NCI-H69 (cell line): ENCODE data around the gene TMEM60.
"Not testable (repeated sequence)": the region's sequence is repeated elsewhere in the genome, so short reads cannot be mapped to it uniquely, and the experiment has no call there.

Source experiments
- DNase-seq: peaks from one replicate; lab custom pipeline; 2025; lab: John Stamatoyannopoulos, UW

Gene TMEM60

DNA sequence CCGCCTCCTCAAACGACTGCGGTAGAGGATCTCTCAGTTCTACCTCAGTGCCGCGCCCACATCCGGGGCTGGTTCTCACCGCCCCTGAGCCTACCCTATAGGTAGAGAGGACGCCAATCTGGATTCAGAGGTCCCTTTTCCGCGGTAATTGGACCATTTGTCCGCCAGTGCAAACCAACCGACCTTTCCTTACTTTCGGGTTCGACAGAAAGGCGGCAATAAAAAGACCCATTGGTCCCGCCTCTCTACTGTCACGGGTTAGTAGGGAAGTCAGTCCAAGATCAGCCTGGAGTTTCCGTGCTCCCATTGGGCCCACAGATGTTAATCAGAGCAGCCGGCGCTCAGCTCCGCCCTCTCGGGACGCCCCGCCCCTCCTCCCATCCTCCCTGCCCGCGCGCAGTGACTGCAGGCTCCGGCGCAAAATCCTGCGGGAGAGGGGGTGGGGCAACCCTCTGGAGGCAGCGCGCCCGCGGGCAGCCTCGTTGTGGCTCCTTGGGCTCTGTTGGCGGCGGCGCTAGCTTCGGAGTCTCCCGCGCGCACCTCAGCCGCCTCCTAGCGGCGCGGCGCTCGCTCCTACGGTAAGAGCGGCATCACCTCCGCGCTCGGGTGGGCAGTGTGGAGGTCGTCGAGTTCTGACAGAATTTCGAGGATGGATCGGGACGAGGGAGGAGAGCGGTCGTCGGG lies at the start of gene TMEM60, which contains the start of gene PHTF2:
TSS of gene TMEM60 (minus strand) at position 41 of the 684 bp plus-strand sequence. CDS start 4,061 bp downstream, outside the sequence.
TSS of gene PHTF2 (plus strand) at position 380 of the 684 bp plus-strand sequence.
- DNase-seq: peak; percentile 100

DNA sequence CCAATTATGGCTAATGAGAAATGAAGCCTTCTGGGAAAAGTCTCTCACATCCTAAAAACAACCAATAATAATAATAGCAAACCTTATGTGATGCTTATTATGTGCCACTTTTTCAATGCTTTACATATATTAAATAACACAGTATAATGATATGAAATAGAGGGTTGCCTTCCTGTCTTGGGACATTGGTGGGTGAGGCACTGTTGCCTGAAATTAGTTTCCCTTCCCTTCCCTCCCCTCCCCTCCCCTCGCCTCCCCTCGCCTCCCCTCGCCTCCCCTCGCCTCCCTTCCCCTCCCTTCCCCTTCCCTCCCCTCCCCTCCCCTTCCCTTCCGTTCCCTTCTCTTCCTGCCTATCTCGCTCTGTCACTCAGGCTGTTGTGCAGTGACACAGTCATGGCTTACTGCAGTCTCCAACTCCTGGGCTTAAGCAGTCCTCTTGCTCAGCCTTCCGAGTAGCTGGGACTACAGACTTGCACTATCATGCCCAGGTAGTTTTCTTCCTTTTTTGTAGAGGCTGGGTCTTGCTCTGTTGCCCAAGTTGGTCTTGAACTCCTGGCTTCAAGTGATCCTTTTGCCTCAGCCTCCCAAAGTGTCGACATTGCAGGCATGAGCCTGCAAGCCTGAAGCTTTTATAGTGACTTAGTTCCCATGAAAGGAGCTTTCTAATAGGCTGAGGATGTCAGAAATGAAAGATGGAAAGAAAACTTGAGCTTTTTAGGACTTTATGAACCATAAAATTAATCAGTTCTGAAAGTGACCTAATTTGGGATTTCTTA lies 48.3 kb upstream of the TMEM60 start:
- DNase-seq: no peak

GRCh38 chr7:77843194-77843593 lies 45.0 kb upstream of the TMEM60 start:
- no peak for DNase-seq

GRCh38 chr7:77839919-77840318 lies 41.7 kb upstream of the TMEM60 start:
- peak; percentile 33 for DNase-seq

- peak; percentile 85 for DNase-seq
These were observed 40.8 kb upstream of the TMEM60 start for GRCh38 chr7:77838929-77839491.

DNA sequence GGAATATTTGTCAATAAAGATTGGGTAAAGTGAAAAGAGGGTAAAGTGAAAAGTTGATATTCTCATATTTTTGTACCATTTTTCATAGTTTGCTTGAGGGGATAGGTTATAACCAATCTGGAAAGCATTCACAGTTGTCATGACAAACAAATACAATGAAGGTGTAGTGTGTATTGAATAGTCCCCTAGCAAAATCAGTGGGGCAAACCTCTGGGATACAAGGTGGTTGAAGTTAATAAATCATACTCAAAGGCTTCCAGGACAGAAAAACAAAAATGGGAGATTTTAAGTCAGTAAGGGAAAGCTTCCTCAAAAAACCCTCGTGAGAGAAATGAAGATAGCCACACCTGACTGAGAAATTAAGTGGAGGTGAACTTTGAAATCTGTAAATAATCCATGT lies 39.7 kb upstream of the TMEM60 start:
- peak; percentile 54 for DNase-seq

- peak; percentile 33 for DNase-seq
These were observed 39.0 kb upstream of the TMEM60 start for GRCh38 chr7:77837275-77837674.

DNA sequence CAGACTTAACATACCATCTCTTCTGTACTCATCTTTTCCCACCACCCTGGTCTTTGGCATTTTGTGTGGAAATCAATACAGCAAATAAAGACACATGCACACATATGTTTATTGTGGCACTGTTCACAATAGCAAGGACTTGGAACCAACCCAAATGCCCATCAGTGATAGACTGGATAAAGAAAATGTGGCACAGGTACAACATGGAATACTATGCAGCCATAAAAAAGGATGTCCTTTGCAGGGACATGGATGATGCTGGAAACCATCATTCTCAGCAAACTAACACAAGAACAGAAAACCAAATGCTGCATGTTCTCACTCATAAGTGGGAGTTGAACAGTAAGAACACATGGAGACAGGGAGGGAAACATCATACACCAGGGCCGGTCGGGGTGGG lies 38.2 kb upstream of the TMEM60 start:
- not testable (repeated sequence) for DNase-seq

- no peak for DNase-seq
These were observed 34.9 kb upstream of the TMEM60 start for GRCh38 chr7:77833136-77833535.

- no peak for DNase-seq
These were observed 33.7 kb upstream of the TMEM60 start for GRCh38 chr7:77831953-77832352.

- DNase-seq: no peak
These were observed 33.2 kb upstream of the TMEM60 start for GRCh38 chr7:77831481-77831880.

DNA sequence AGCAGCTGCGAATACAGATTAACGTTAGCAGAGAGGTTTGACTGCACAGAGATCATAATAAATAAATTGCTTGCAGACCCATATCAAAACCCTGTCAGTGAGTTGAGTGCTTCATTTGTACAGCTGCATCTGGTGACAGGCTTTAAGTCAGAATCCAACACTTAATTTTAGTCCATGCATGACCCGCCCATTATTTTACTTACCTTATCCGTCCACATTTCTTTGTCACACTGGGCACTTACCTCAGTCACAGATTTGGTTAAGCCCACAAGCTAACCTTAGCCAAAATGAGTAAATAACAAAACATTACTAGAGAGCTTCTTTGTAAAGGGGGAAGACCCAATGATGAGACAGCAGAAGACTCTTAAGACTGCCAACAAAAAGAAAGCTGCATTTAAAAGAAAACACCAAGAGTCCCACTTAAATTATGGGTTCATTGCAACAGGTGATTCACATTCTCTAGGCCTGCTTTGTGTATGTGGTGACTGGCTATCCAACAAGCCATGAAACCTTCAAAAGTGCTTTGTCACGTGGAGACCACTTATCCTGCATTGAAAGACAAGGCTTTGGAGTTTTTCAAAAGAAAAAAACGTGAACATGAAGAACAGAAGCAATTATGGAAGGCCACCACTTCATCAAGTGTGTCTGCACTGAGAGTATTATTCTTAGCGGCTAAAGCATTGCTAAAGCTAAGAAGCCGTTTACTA lies 32.6 kb upstream of the TMEM60 start:
- peak; percentile 86 for DNase-seq

DNA sequence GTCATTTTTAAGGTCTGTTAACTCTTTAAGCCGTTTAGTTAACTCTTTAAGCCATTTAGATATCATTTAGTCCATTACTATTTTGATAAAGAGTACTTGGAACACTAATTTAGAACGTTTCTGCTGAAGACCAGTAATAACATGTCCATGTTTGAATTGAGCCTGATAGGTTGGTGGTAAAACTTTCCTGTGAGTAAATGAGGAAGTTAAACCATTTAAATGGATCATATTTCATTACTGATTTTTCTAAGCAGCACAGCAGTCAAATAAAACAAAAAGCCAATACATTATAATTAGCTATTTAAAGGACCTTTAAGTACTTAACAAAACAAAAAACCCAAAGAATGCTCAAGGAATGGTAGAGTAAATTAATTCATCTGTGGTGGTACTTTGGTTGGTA lies 29.8 kb upstream of the TMEM60 start:
- DNase-seq: peak; percentile 78

GRCh38 chr7:77826300-77826699 lies 28.1 kb upstream of the TMEM60 start:
- DNase-seq: no peak

DNA sequence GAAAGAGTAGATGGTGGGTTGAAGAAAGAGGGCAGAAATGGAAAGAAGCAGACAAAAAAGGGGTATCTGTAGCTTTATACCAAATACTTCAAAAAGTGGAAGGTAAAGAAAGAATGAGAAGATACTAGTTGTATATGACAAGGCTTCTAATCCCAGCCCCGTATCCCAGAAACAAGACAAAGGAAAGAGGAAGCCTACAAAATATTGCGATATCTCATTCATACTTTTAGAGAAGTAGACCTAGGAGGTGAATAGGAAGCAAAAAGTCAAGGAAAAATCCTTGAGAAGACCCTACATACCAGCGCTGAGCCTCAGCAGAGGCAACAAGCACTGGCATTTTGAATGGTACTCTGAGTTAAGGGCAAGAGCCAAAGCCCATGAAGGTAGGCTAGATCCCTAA lies 26.9 kb upstream of the TMEM60 start:
- no peak for DNase-seq

DNA sequence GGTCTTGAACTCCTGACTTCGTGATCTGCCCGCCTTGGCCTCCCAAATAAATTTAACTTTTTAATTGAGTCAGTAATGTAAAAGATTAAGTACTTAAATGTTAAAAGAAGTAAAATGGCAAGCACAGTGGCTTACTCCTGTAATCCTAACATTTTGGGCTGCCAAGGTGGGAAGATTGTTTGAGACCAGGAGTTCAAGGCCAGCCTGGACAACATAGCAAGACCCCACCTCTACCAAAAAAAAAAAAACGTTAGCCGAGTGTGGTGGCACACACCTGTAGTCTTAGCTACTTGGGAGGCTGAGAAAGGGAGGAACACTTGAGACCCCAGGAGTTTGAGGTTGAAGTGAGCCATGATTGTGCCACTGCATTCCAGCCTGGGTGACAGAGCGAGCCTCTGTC lies 26.4 kb upstream of the TMEM60 start:
- no peak for DNase-seq

DNA sequence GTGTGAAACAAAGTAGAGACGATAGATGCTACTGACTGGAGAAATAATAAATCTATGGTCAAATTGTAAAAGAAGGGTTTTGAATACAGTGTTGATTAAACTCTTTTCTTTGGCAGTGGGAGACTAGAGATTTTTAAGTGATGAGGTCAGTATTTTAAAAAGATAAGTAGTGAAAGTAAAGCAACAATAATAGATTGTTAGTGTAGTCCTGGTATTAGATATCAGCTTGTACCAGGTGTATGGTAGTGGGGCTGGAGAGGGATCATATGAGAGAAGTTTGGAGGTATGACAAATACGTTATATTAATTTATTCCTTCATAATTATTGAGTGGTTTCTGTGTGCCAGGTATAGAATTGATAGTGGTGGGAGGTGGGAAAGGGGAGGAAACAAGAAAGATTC lies 25.6 kb upstream of the TMEM60 start:
- no peak for DNase-seq

DNA sequence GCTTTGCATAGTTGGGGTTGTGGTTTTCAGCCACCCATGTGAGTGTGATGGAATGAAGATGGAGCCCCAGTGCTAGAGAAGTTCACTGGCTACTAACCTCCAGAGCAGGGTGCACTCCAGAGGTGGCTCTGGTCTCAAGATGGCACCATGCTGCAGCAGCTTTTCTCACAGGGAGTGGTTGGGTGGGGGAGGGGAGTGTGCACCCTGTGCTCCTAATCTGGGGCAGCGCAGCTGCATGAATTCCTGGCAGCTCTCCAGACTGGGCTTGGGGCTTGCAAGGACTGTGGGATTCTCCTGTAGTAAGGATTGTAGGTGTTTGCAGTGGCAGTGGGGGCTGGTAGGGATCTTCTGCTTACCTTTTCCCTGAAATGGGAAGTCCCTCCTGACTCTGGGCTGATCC lies 24.0 kb upstream of the TMEM60 start:
- DNase-seq: peak; percentile 49

DNA sequence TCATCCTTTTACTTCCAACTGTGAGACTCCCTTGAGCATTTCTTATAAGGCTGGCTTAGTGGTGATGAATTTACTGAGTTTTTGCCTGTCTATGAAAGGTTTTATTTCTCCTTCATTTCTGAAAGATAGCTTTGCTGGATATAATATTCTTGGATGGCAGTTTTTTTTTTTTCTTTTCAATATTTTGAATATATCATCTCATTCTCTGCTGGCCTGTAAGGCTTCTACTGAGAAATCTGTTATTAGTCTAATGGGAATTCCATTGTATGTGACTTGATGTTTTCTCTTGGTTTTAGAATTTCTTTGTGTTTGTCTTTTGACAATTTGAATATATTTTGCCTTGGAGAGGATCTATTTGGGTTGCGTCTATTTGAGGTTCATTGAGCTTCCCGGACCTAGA lies 22.7 kb upstream of the TMEM60 start:
- DNase-seq: no peak

DNA sequence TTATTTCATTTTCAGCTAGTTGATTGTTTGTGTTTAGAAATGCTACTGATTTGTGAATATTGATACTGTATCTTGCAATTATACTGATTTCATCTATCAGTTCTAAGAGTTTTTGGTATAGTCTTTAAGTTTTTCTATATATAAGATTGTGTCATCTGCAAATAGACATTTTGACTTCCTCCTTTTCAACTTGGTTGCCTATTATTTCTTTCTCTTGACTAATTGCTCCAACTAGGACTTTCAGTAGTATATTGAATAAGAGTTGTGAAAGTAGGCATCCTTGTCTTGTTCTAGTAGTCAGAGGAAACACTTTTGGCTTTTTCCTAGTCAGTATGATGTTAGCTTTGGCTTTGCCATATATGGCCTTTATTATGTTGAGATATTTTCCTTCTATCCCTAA lies 20.8 kb upstream of the TMEM60 start:
- no peak for DNase-seq

GRCh38 chr7:77813180-77813579 lies 14.9 kb upstream of the TMEM60 start:
- peak; percentile 15 for DNase-seq

- DNase-seq: no peak
These were observed 14.1 kb upstream of the TMEM60 start for GRCh38 chr7:77812290-77812685.
